GM18858 (cell line): ENCODE results near the gene C17orf75.
"Not testable (repeated sequence)": the region's sequence is repeated elsewhere in the genome, so short reads cannot be mapped to it uniquely, and the experiment has no call there.

Experiments used
- ATAC-seq: cut with Tn5 transposase; IDR thresholded peaks from one replicate; pipeline ENCODE4 v1.9.1; 2021; ENCODE audit not compliant: unreplicated experiment

The C17orf75 gene

GRCh38 chr17:32345951-32346600 lies 4.1 kb upstream of the C17orf75 start:
- ATAC-seq, result no peak

GRCh38 chr17:32342603-32343325 lies 791 bp upstream of the C17orf75 start:
- no peak for ATAC-seq

- ATAC-seq, result no peak
Measured at GRCh38 chr17:32341141-32341856, 674 bp downstream of the C17orf75 start.

- ATAC-seq, result no peak
Measured at GRCh38 chr17:32335687-32336086, 6.3 kb downstream of the C17orf75 start.

GRCh38 chr17:32335046-32335445 lies 6.9 kb downstream of the C17orf75 start:
- no peak for ATAC-seq

GRCh38 chr17:32333187-32333586 lies 8.8 kb downstream of the C17orf75 start:
- ATAC-seq, result no peak

- ATAC-seq, result no peak
Measured at GRCh38 chr17:32331243-32332040, 10.5 kb downstream of the C17orf75 start.

GRCh38 chr17:32330147-32330546 lies 11.8 kb downstream of the C17orf75 start:
- ATAC-seq, result no peak

GRCh38 chr17:32327911-32328310 lies 14.1 kb downstream of the C17orf75 start:
- ATAC-seq, result no peak

- ATAC-seq, result no peak
Measured at GRCh38 chr17:32323811-32324491, 18.0 kb downstream of the C17orf75 start.

GRCh38 chr17:32323046-32323445 lies 18.9 kb downstream of the C17orf75 start:
- no peak for ATAC-seq

GRCh38 chr17:32320847-32321246 lies 21.1 kb downstream of the C17orf75 start:
- no peak for ATAC-seq

- ATAC-seq, result not testable (repeated sequence)
Measured at GRCh38 chr17:32320080-32320479, 21.9 kb downstream of the C17orf75 start.

- no peak for ATAC-seq
Measured at GRCh38 chr17:32319548-32319905, 22.4 kb downstream of the C17orf75 start.

GRCh38 chr17:32318071-32318470 lies 23.9 kb downstream of the C17orf75 start:
- no peak for ATAC-seq

GRCh38 chr17:32317353-32317752 lies 24.6 kb downstream of the C17orf75 start:
- no peak for ATAC-seq

- ATAC-seq, result not testable (repeated sequence)
Measured at GRCh38 chr17:32316653-32317052, 25.3 kb downstream of the C17orf75 start.

GRCh38 chr17:32315171-32315570 lies 26.8 kb downstream of the C17orf75 start:
- ATAC-seq, result no peak

GRCh38 chr17:32314636-32315035 lies 27.3 kb downstream of the C17orf75 start:
- ATAC-seq, result no peak

GRCh38 chr17:32311028-32311536 lies 30.9 kb downstream of the C17orf75 start:
- ATAC-seq, result no peak
